GM23248 (cell line): ENCODE results near the gene ERCC1. TPM values are rescaled to one million over a fixed set of nuclear protein-coding genes. Genes with fewer than 3 reads are reported as not detected.

Experiments
- DNase-seq: peaks from one replicate; pipeline ENCODE4 v3.0.0-alpha.2; 2015
- H2AFZ ChIP-seq: fragments of 200-600 bp; sonication (generic); 2 replicates; pipeline ENCODE4 v1.6.1; 2016; ENCODE audit warnings: antibody characterized with exemption
- H3F3A ChIP-seq: fragments of 200-600 bp; sonication (generic); 2 replicates; pipeline ENCODE4 v1.6.1; 2016; ENCODE audit warnings: mild to moderate bottlenecking, antibody characterized with exemption, mixed run types; ENCODE audit not compliant: insufficient read depth
- H3K27ac ChIP-seq: fragments of 200-600 bp; sonication (generic); 2 replicates; pipeline ENCODE4 v1.5.1; 2016; ENCODE audit warnings: mild to moderate bottlenecking
- H3K27me3 ChIP-seq: fragments of 200-600 bp; sonication (generic); replicated peaks from 2 replicates; pipeline ENCODE4 v1.6.1; 2016; ENCODE audit warnings: mild to moderate bottlenecking; ENCODE audit not compliant: insufficient read depth
- H3K36me3 ChIP-seq: fragments of 200-600 bp; sonication (generic); 2 replicates; pipeline ENCODE4 v1.6.1; 2016; ENCODE audit warnings: low read depth, mild to moderate bottlenecking
- H3K4me1 ChIP-seq: fragments of 200-600 bp; sonication (generic); 2 replicates; pipeline ENCODE4 v1.6.1; 2016; ENCODE audit warnings: mild to moderate bottlenecking; ENCODE audit not compliant: insufficient read depth
- H3K4me2 ChIP-seq: fragments of 200-600 bp; sonication (generic); one replicate; pipeline ENCODE4 v1.6.1; 2016; ENCODE audit warnings: mild to moderate bottlenecking; ENCODE audit not compliant: unreplicated experiment
- H3K4me3 ChIP-seq: fragments of 200-600 bp; sonication (generic); 2 replicates; pipeline ENCODE4 v1.5.1; 2016; ENCODE audit warnings: mild to moderate bottlenecking
- H3K79me2 ChIP-seq: fragments of 200-600 bp; sonication (generic); 2 replicates; pipeline ENCODE4 v1.6.1; 2016; ENCODE audit warnings: mild to moderate bottlenecking; ENCODE audit not compliant: insufficient read depth
- H3K9ac ChIP-seq: fragments of 200-600 bp; sonication (generic); 2 replicates; pipeline ENCODE4 v1.6.1; 2016; ENCODE audit warnings: mild to moderate bottlenecking
- H3K9me2 ChIP-seq: fragments of 200-600 bp; sonication (generic); 2 replicates; pipeline ENCODE4 v1.6.1; 2016; ENCODE audit warnings: mixed run types, mild to moderate bottlenecking, moderate library complexity; ENCODE audit not compliant: insufficient read depth
- H3K9me3 ChIP-seq: fragments of 200-600 bp; sonication (generic); one replicate; pipeline ENCODE4 v1.6.1; 2017; ENCODE audit warnings: low read depth
- H4K20me1 ChIP-seq: fragments of 200-600 bp; sonication (generic); 2 replicates; pipeline ENCODE4 v1.6.0; 2016; ENCODE audit not compliant: insufficient read depth
- EZH2 ChIP-seq: fragments of 200-600 bp; sonication (generic); IDR thresholded peaks from 2 replicates; pipeline ENCODE4 v1.6.1; 2018; ENCODE audit warnings: antibody characterized with exemption, mild to moderate bottlenecking; ENCODE audit not compliant: insufficient read depth, poor library complexity, severe bottlenecking
- EZH2phosphoT487 ChIP-seq: fragments of 200-600 bp; sonication (generic); IDR thresholded peaks from 2 replicates; pipeline ENCODE4 v1.6.1; 2018; ENCODE audit warnings: antibody characterized with exemption, moderate library complexity, mild to moderate bottlenecking, low read depth; ENCODE audit not compliant: insufficient read depth
- WGBS, 2 experiments: methylation state at CpG; one replicate each; pipeline ENCODE4 v1.1.6; 2015 to 2017; ENCODE audit warnings: low lambda C conversion rate in 2 of 2, low coverage in 1 of 2; ENCODE audit errors: missing lambda C conversion rate in 2 of 2; 5-methylcytosine and 5-hydroxymethylcytosine counted together
- in situ Hi-C: fragments of 300-500 bp; cut with MboI; formaldehyde crosslinking; loops from 2 replicates; pipeline ENCODE4 v1.15.0; 2020
- polyA plus RNA-seq: library from polyadenylated mRNA; unstranded; fragments of >200 nt; fragmentation: Nextera tagmentation; extraction: Ambion mirVana; gene quantifications from 2 replicates; pipeline ENCODE4 v1.2.1, GENCODE V29; 2016
- total RNA-seq: library from RNA; depleted of rRNA; stranded (reverse); fragments of >200 nt; shearing (Covaris generic); gene quantifications from 2 replicates; pipeline ENCODE4 v1.2.3, GENCODE V29; 2014; rRNA removed

Gene ERCC1
- total RNA-seq: 63.0 and 79.8 TPM in 2 replicates
- polyA plus RNA-seq: 89.0 and 90.9 TPM in 2 replicates

- WGBS, 2 experiments: 1 to 2% methylated on average over 25 to 37 of the region's 37 CpGs
- Histone ChIP-seq H3K9me2 (no peaks in the 10 kb centered on the region), H3K9me3 (no peaks in the 10 kb centered on the region), H2AFZ (peak within 1 kb of the TSS; percentile 45), H3K9ac (peak within 1 kb of the TSS; percentile 90), H3K27me3 (no peaks in the 10 kb centered on the region), H3K4me1 (peaks cover 34% of the 10 kb centered on the region), H3K27ac (peak within 1 kb of the TSS; percentile 86), H4K20me1 (no peaks in the 10 kb centered on the region), H3F3A (peaks cover 16% of the 10 kb centered on the region), H3K4me3 (peak within 1 kb of the TSS; percentile 84), H3K4me2 (peak within 1 kb of the TSS; percentile 69), H3K79me2 (peaks cover 21% of the 10 kb centered on the region), H3K36me3 (no peaks in the 10 kb centered on the region)
- in situ Hi-C loops: no loop called here
- no peak for TF ChIP-seq EZH2phosphoT487
- TF ChIP-seq EZH2: no peak
- DNase-seq: peak; percentile 96
These were observed at the start of gene ERCC1 for GRCh38 chr19:45423589-45424190. Gene ERCC1, minus strand, starts transcription at chr19:45423917. Its CDS starts 543 bp downstream, at chr19:45423374.

DNA sequence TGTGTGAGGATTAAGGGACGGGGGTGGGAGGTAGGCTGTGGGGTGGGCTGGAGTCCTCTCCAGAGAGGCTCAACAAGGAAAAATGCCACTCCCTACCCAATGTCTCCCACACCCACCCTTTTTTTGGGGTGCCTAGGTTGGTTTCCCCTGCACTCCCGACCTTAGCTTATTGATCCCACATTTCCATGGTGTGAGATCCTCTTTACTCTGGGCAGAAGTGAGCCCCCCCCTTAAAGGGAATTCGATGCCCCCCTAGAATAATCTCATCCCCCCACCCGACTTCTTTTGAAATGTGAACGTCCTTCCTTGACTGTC lies 49.6 kb upstream of the ERCC1 start:
- Histone ChIP-seq H3K9me3 (no peaks in the 10 kb centered on the region), H3K4me3 (no peak overlapping the region), H3K4me1 (peaks cover 15% of the 10 kb centered on the region; the same call in 1 of the 2 replicates), H2AFZ (no peak overlapping the region), H3K79me2 (peaks cover 30% of the 10 kb centered on the region), H3K36me3 (no peaks in the 10 kb centered on the region), H3K4me2 (no peak overlapping the region), H3K27me3 (no peaks in the 10 kb centered on the region), H3K9ac (no peak overlapping the region), H3K9me2 (no peaks in the 10 kb centered on the region), H3F3A (peaks cover 25% of the 10 kb centered on the region), H3K27ac (no peak overlapping the region), H4K20me1 (no peaks in the 10 kb centered on the region)
- in situ Hi-C loops: no loop called here
- no peak for TF ChIP-seq EZH2
- TF ChIP-seq EZH2phosphoT487: no peak
- WGBS, 2 experiments: 46 to 50% methylated on average over 3 to 5 of the region's 5 CpGs
- peak; percentile 36 for DNase-seq

GRCh38 chr19:45472563-45473366 lies 49.0 kb upstream of the ERCC1 start:
- Histone ChIP-seq H4K20me1 (no peaks in the 10 kb centered on the region), H3K27me3 (no peaks in the 10 kb centered on the region), H3K36me3 (no peaks in the 10 kb centered on the region), H3K9ac (no peak overlapping the region), H3K9me2 (no peaks in the 10 kb centered on the region), H3K4me1 (peaks cover 12% of the 10 kb centered on the region; the same call in 1 of the 2 replicates), H3K79me2 (peaks cover 34% of the 10 kb centered on the region), H3K27ac (no peak overlapping the region), H2AFZ (no peak overlapping the region), H3K9me3 (no peaks in the 10 kb centered on the region), H3K4me3 (no peak overlapping the region), H3K4me2 (no peak overlapping the region), H3F3A (peaks cover 20% of the 10 kb centered on the region)
- in situ Hi-C loops: no loop called here
- DNase-seq: peak; percentile 35
- 76 to 81% methylated on average over 36 to 44 of the region's 44 CpGs for WGBS, 2 experiments
- no peak for TF ChIP-seq EZH2phosphoT487
- no peak for TF ChIP-seq EZH2

DNA sequence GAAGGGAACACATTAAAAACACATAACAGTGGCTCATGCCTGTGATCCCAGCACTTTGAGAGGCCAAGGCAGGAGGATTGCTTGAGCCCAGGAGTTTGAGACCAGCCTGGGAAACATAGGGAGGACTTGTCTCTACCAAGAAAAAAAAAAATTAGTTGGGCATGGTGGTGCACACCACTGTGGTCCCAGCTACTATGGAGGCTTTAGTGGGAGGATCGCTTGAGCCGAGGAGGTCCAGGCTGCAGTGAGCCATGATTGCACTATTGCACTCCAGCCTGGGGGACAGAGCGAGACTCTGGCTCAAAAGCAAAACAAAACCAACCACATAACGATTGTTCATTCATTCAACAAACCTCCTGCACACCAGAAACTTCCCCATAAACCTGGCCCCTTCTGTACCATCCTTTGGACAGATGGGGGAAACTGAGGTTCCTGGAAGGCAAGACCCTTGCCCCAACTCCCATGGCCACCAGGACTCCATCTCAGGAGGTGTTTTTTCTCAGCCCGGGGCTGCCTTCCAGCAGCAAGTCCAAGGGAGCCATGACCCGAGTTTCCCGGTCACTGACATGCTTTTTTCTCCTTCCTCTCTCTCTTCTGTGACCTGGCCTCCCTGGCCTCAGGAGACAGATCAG lies 48.3 kb upstream of the ERCC1 start:
- H3K36me3 ChIP-seq: no peaks in the 10 kb centered on the region
- H3K9ac ChIP-seq: no peak overlapping the region
- 87 to 89% methylated on average over 6 to 7 of the region's 7 CpGs for WGBS, 2 experiments
- H4K20me1 ChIP-seq: no peaks in the 10 kb centered on the region
- H3K9me2 ChIP-seq: no peaks in the 10 kb centered on the region
- no peaks in the 10 kb centered on the region for H3K27me3 ChIP-seq
- TF ChIP-seq EZH2 (no peak), EZH2phosphoT487 (no peak)
- H3K4me1 ChIP-seq: peaks cover 10% of the 10 kb centered on the region; the same call in 1 of the 2 replicates
- peaks cover 34% of the 10 kb centered on the region for H3K79me2 ChIP-seq
- peak; percentile 20 for DNase-seq
- no peak overlapping the region for H3K4me3 ChIP-seq
- H3K9me3 ChIP-seq: no peaks in the 10 kb centered on the region
- in situ Hi-C loops: no loop called here
- H3K27ac ChIP-seq: no peak overlapping the region
- H3F3A ChIP-seq: peaks cover 19% of the 10 kb centered on the region
- no peak overlapping the region for H2AFZ ChIP-seq
- H3K4me2 ChIP-seq: no peak overlapping the region
